C4-2B (cell line): ENCODE results near the gene OSBPL3.

Experiments
- CTCF ChIP-seq: fragments of 450-650 bp; conservative IDR thresholded peaks from 2 replicates; pipeline ENCODE4 v1.5.1; 2017; ENCODE audit warnings: mild to moderate bottlenecking
- ZFX ChIP-seq: fragments of 450-650 bp; IDR thresholded peaks from 2 replicates; pipeline ENCODE4 v1.6.1; 2017

DNA sequence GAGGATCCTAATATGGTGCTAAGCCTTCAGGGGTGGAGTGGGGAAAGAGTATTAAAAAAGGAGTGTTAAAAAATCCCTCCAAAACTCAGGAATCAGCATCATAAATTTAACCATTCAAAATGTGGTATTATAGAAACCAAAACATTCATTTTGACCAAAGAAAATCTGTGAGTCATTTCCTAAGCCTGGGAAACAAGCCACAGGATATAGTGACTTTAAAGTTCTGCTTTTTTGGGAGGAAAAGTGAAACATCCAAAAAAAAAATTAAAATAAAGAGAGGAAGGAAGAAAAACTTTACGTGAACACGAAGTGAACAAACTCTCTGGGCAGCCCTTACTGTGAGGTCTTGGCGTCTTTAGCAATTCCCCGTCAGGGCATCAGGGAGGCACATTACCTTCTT, 148.7 kb downstream of the OSBPL3 start:
- TF ChIP-seq CTCF = no peak
- TF ChIP-seq ZFX = no peak
